ENCODE results near the gene DGKG. TPM values are rescaled to one million over a fixed set of nuclear protein-coding genes. Genes with fewer than 3 reads are reported as not detected.

Gene DGKG
- total and polyA plus RNA-seq, 9 of the 15 experiments (the other 6 are each of a cell fraction or from before 2014, with no cell fraction given) = 0.01 to 0.36 (median 0.15) TPM

- H3K9me3 ChIP-seq (replicated peaks; ENCODE audit: control insufficient read depth, insufficient read depth, low read depth, low read length) = no peaks in the 10 kb centered on the region
- no peak for ATAC-seq
- intact Hi-C loops (cut with micrococcal nuclease) = no loop called here
- no peak for TF ChIP-seq FOXK2 (conservative IDR thresholded peaks at IDR 0.05 in 1 of 2, IDR thresholded peaks at IDR 0.05 in 1 of 2; ENCODE audit: low read depth in 2 of 2)
- TF ChIP-seq MBD1 (CRISPR knock-in tag; IDR thresholded peaks at IDR 0.05) = no peak
- no peak for TF ChIP-seq DMBX1 (CRISPR knock-in tag; IDR thresholded peaks at IDR 0.05; ENCODE audit: borderline replicate concordance)
- no peak for TF ChIP-seq NCOA6 (IDR thresholded peaks at IDR 0.05)
- in situ Hi-C loops (cut with MboI) = no loop called here
- H3K79me2 ChIP-seq (ENCODE audit: control insufficient read depth, insufficient read depth, low read length) = no peaks in the 10 kb centered on the region
- peaks cover 23 to 56% of the 10 kb centered on the region in 2 experiments for H3K27me3 ChIP-seq (ENCODE audit: control insufficient read depth in 2 of 2, insufficient read depth in 2 of 2, low read length in 2 of 2)
- no peak for DNase-seq (ENCODE audit: extremely low read depth in 1 of 4, low spot score in 3 of 4)
- no peak overlapping the region for H3K9ac ChIP-seq (ENCODE audit: insufficient read depth in 1 of 2, low read depth in 2 of 2, low read length in 2 of 2)
- H3K4me1 ChIP-seq (replicated peaks in 1 of 2; ENCODE audit: control insufficient read depth in 2 of 2, insufficient read depth in 2 of 2, low read length in 2 of 2) = no peaks in the 10 kb centered on the region
- H3K4me3 ChIP-seq = no peak overlapping the region
- FAIRE-seq = no peak
- H4K20me1 ChIP-seq (replicated peaks; ENCODE audit: control insufficient read depth, insufficient read depth, low read length) = no peaks in the 10 kb centered on the region; the same call in 1 of the 2 replicates
- no peak overlapping the region for H3K4me2 ChIP-seq (ENCODE audit: insufficient read depth, low read length)
- ChIA-PET POLR2A (interaction anchor here (0.6 to 1.3 kb wide), 2 partner anchors 10 to 1408 kb away, joined by 3 to 6 read pairs; no protein-coding TSS in a partner anchor), CTCF (ENCODE audit: low intra/inter-chr PET ratio) (no interaction called here)
- H2AFZ ChIP-seq (ENCODE audit: low read depth, low read length) = no peak overlapping the region
- WGBS (ENCODE audit: insufficient coverage, low coverage, missing lambda C conversion rate) = 0% methylated on average over 6 of the region's 6 CpGs
- H3K9me1 ChIP-seq (ENCODE audit: control insufficient read depth, insufficient read depth, low read length) = no peaks in the 10 kb centered on the region
- H3K27ac ChIP-seq (ENCODE audit: extremely low read depth, low read depth, low read length) = no peak overlapping the region
- BruUV-seq (replicated peaks) = no TSS peak
- no peaks in the 10 kb centered on the region for H3K36me3 ChIP-seq (ENCODE audit: control insufficient read depth, insufficient read depth, low read length)
Observed at GRCh38 chr3:186176373-186176990, 185.6 kb downstream of the DGKG start.
